CD8-positive, alpha-beta memory T cell (primary cell): Measurements from ENCODE around the gene GTPBP1. TPM values are rescaled to one million over a fixed set of nuclear protein-coding genes. Genes with fewer than 3 reads are reported as not detected.

Experiments
- CTCF ChIA-PET: fragments of 350-600 bp; sonication (Branson Sonifier 250); formaldehyde crosslinking; loops from one replicate; lab custom pipeline; 2021; ENCODE audit warnings: antibody characterized with exemption; lab: Charles Lee
- POLR2A ChIA-PET: fragments of 350-600 bp; sonication (Branson Sonifier 250); formaldehyde crosslinking; loops from one replicate; lab custom pipeline; 2021; ENCODE audit warnings: antibody characterized with exemption; lab: Charles Lee
- DNase-seq, 5 donors: peaks; one replicate each; pipeline versions ENCODE4 v3.0.0 to v3.0.0-alpha.2; 2020 to 2022; ENCODE audit warnings: mixed read lengths in 1 of 5
- H3K27ac ChIP-seq: one replicate; pipeline ENCODE4 v1.7.0; 2013; ENCODE audit warnings: low read depth, mild to moderate bottlenecking, low read length, moderate library complexity
- H3K27me3 ChIP-seq: 2 replicates; pipeline ENCODE4 v1.7.0; 2013; ENCODE audit warnings: low read length, mild to moderate bottlenecking; ENCODE audit not compliant: insufficient read depth, poor library complexity, severe bottlenecking
- H3K36me3 ChIP-seq: 2 replicates; pipeline ENCODE4 v1.7.0; 2013; ENCODE audit warnings: mild to moderate bottlenecking, low read length, moderate library complexity; ENCODE audit not compliant: insufficient read depth
- H3K4me1 ChIP-seq: 2 replicates; pipeline ENCODE4 v1.7.0; 2013; ENCODE audit warnings: mild to moderate bottlenecking, low read length, moderate library complexity; ENCODE audit not compliant: insufficient read depth
- H3K4me3 ChIP-seq: 2 replicates; pipeline ENCODE4 v1.7.0; 2013; ENCODE audit warnings: mild to moderate bottlenecking, low read length
- H3K9me3 ChIP-seq: 2 replicates; pipeline ENCODE4 v1.7.0; 2013; ENCODE audit warnings: mild to moderate bottlenecking, low read length
- H3K27ac Mint-ChIP-seq, 8 donors: one replicate each; pipeline ENCODE4 v1.8.0; 2020 to 2021; ENCODE audit warnings: mixed read lengths in 8 of 8, mild to moderate bottlenecking in 6 of 8, inconsistent platforms in 3 of 8, moderate library complexity in 3 of 8
- H3K27me3 Mint-ChIP-seq, 2 donors: one replicate each; pipeline ENCODE4 v1.8.0; 2020 to 2021; ENCODE audit warnings: mixed read lengths in 2 of 2, mild to moderate bottlenecking in 1 of 2, moderate library complexity in 1 of 2
- H3K36me3 Mint-ChIP-seq, 3 donors: one replicate each; pipeline ENCODE4 v1.8.0; 2020 to 2021; ENCODE audit warnings: mixed read lengths in 3 of 3, inconsistent platforms in 1 of 3, mild to moderate bottlenecking in 1 of 3
- H3K4me1 Mint-ChIP-seq, 3 donors: one replicate each; pipeline ENCODE4 v1.8.0; 2020 to 2021; ENCODE audit warnings: mixed read lengths in 3 of 3, inconsistent platforms in 1 of 3, mild to moderate bottlenecking in 1 of 3
- H3K4me3 Mint-ChIP-seq, 7 donors: one replicate each; pipeline ENCODE4 v1.8.0; 2020 to 2021; ENCODE audit warnings: mixed read lengths in 7 of 7, mild to moderate bottlenecking in 6 of 7, moderate library complexity in 4 of 7, inconsistent platforms in 2 of 7
- H3K9me3 Mint-ChIP-seq, 5 donors: one replicate each; pipeline ENCODE4 v1.8.0; 2020 to 2022; ENCODE audit warnings: mixed read lengths in 5 of 5, mild to moderate bottlenecking in 3 of 5, moderate library complexity in 2 of 5, inconsistent platforms in 1 of 5
- polyA plus RNA-seq: library from polyadenylated mRNA; unstranded; fragments of 300-500 nt; fragmentation: Illumina TruSeq; gene quantifications from one replicate; pipeline ENCODE4 v1.2.3, GENCODE V29; 2021
- total RNA-seq, 2 experiments: library from RNA; stranded (reverse); gene quantifications; one replicate each; pipeline ENCODE4 v1.2.3, GENCODE V29; 2021

The GTPBP1 gene
- total and polyA plus RNA-seq, 3 experiments from 2014 or later, result 28.2 to 63.7 (median 62.7) TPM

GRCh38 chr22:38698407-38699094, 7.2 kb upstream of the GTPBP1 start:
- POLR2A ChIA-PET, result interaction anchor here (2.3 kb wide), 2 partner anchors 16 to 17 kb away, joined by 9 to 12 read pairs; partner anchors contain the start of gene TOMM22
- Histone ChIP-seq H3K36me3 (no peaks in the 10 kb centered on the region), H3K27me3 (no peaks in the 10 kb centered on the region), H3K9me3 (no peaks in the 10 kb centered on the region), H3K4me1 (peaks cover 57% of the 10 kb centered on the region), H3K27ac (peak overlapping the region; percentile 98), H3K4me3 (peak overlapping the region; percentile 77)
- peaks cover 0 to 52% (median 6%) of the 10 kb centered on the region in 3 donors for H3K36me3 Mint-ChIP-seq
- H3K4me3 Mint-ChIP-seq, result peak overlapping the region; percentile 82 to 96 (median 90)
- CTCF ChIA-PET, result interaction anchor here (1.3 to 2.5 kb wide), 3 partner anchors 12 to 53 kb away, joined by 4 to 19 read pairs (median 6); partner anchors contain the start of gene TOMM22
- H3K4me1 Mint-ChIP-seq, result peaks cover 51 to 79% (median 69%) of the 10 kb centered on the region in 3 donors
- peaks cover 0 to 2% (median 0%) of the 10 kb centered on the region in 5 donors for H3K9me3 Mint-ChIP-seq
- H3K27ac Mint-ChIP-seq, result peak overlapping the region; percentile 94 to 100 (median 98)
- DNase-seq, result no peak
- peaks cover 0 to 6% of the 10 kb centered on the region in 2 donors for H3K27me3 Mint-ChIP-seq

DNA sequence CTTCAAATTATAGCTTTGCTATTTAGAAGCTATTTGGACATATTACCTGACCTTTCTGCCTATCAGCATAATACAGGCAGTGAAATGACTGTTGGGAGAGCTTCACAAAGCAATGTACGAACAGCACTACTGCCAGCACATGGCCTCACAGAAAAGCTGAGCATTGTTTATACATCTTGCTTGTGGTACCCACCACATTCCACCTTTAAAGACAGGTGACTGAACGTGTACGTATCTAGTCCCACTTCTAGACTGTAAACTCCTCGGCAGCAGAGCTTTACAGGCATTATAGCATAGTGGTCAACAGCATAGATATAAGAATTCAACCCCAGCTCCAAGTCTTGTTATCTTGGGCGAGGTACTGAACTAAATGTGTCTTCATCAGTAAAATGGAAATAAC, 6.6 kb upstream of the GTPBP1 start:
- ChIA-PET CTCF (interaction anchor here (1.3 to 2.5 kb wide), 3 partner anchors 13 to 53 kb away, joined by 4 to 19 read pairs (median 6); partner anchors contain the start of gene TOMM22), POLR2A (interaction anchor here (1.4 to 2.3 kb wide), 2 partner anchors 17 to 24 kb away, joined by 3 to 9 read pairs; partner anchors contain the start of gene TOMM22)
- Mint-ChIP-seq H3K27me3 (peaks cover 0 to 6% of the 10 kb centered on the region in 2 donors), H3K27ac (peak overlapping the region; percentile 94 to 100 (median 98)), H3K4me1 (peaks cover 52 to 78% (median 68%) of the 10 kb centered on the region in 3 donors), H3K4me3 (peak overlapping the region; percentile 82 to 96 (median 90)), H3K9me3 (peaks cover 0 to 2% (median 0%) of the 10 kb centered on the region in 5 donors), H3K36me3 (peaks cover 0 to 46% (median 6%) of the 10 kb centered on the region in 3 donors)
- Histone ChIP-seq H3K4me1 (peaks cover 54% of the 10 kb centered on the region), H3K36me3 (no peaks in the 10 kb centered on the region), H3K9me3 (no peaks in the 10 kb centered on the region), H3K4me3 (peak overlapping the region; percentile 77), H3K27me3 (no peaks in the 10 kb centered on the region), H3K27ac (peak overlapping the region; percentile 98)
- DNase-seq, result peak in 1 of 5 donors; percentile 22

GRCh38 chr22:38699784-38700183, 6.0 kb upstream of the GTPBP1 start:
- H3K27ac ChIP-seq, result peak overlapping the region; percentile 98
- DNase-seq, result peak in 1 of 5 donors; percentile 21
- CTCF ChIA-PET, result interaction anchor here (1.3 to 2.5 kb wide), 2 partner anchors 13 to 18 kb away, joined by 4 to 19 read pairs; partner anchors contain the start of gene TOMM22
- no peaks in the 10 kb centered on the region for H3K36me3 ChIP-seq
- peak overlapping the region; percentile 77 for H3K4me3 ChIP-seq
- H3K27me3 ChIP-seq, result no peaks in the 10 kb centered on the region
- Mint-ChIP-seq H3K36me3 (peaks cover 0 to 42% (median 5%) of the 10 kb centered on the region in 3 donors), H3K27ac (peak overlapping the region; percentile 94 to 100 (median 98)), H3K4me3 (peak overlapping the region; percentile 82 to 96 (median 90)), H3K4me1 (peaks cover 55 to 77% (median 66%) of the 10 kb centered on the region in 3 donors), H3K9me3 (peaks cover 0 to 2% (median 0%) of the 10 kb centered on the region in 5 donors), H3K27me3 (peaks cover 0 to 6% of the 10 kb centered on the region in 2 donors)
- POLR2A ChIA-PET, result interaction anchor here (1.4 to 2.3 kb wide), 2 partner anchors 18 to 25 kb away, joined by 3 to 9 read pairs; partner anchors contain the start of gene TOMM22
- peaks cover 55% of the 10 kb centered on the region for H3K4me1 ChIP-seq
- H3K9me3 ChIP-seq, result no peaks in the 10 kb centered on the region

DNA sequence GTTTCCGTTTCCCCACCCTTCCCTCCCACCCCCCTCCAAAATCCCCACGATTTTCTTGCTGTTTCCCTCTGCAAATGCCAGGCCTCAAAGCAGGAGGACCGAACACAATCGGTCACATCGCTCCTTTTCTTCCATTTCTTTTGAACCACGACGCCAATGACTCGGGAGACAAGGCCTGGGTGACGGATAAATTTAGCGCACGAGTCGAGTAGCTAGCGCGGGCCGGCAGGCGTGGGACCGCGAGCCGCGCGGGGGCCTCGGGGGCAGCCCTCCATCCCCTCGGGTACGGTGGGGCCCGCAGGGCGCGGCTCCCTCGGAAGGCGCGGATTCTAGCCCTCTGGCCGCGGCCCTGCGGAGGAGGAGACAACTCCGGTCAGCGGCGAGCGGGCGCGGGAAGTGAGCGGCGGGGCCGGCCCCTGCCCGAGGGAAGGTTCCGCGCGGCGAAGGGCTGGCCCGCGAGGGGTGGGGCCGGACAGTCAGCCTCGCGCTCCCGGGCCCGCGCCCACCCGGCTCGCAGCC, 5.4 kb upstream of the GTPBP1 start:
- peaks cover 59% of the 10 kb centered on the region for H3K4me1 ChIP-seq
- CTCF ChIA-PET, result interaction anchor here (2.5 kb wide), 1 partner anchor 19 kb away, joined by 19 read pairs; the partner anchor contains the start of gene TOMM22
- no peaks in the 10 kb centered on the region for H3K36me3 ChIP-seq
- peak overlapping the region; percentile 77 for H3K4me3 ChIP-seq
- POLR2A ChIA-PET, result interaction anchor here (1.4 to 2.3 kb wide), 2 partner anchors 19 to 25 kb away, joined by 3 to 9 read pairs; partner anchors contain the start of gene TOMM22
- H3K36me3 Mint-ChIP-seq, result peaks cover 0 to 37% (median 4%) of the 10 kb centered on the region in 3 donors
- peak overlapping the region; percentile 94 to 100 (median 98) for H3K27ac Mint-ChIP-seq
- H3K27ac ChIP-seq, result peak overlapping the region; percentile 98
- H3K4me3 Mint-ChIP-seq, result peak overlapping the region; percentile 86 to 97 (median 93)
- peaks cover 0 to 6% of the 10 kb centered on the region in 2 donors for H3K27me3 Mint-ChIP-seq
- DNase-seq, result no peak
- H3K27me3 ChIP-seq, result no peaks in the 10 kb centered on the region
- H3K9me3 Mint-ChIP-seq, result peaks cover 0 to 2% (median 0%) of the 10 kb centered on the region in 5 donors
- peaks cover 59 to 77% (median 66%) of the 10 kb centered on the region in 3 donors for H3K4me1 Mint-ChIP-seq
- no peaks in the 10 kb centered on the region for H3K9me3 ChIP-seq

DNA sequence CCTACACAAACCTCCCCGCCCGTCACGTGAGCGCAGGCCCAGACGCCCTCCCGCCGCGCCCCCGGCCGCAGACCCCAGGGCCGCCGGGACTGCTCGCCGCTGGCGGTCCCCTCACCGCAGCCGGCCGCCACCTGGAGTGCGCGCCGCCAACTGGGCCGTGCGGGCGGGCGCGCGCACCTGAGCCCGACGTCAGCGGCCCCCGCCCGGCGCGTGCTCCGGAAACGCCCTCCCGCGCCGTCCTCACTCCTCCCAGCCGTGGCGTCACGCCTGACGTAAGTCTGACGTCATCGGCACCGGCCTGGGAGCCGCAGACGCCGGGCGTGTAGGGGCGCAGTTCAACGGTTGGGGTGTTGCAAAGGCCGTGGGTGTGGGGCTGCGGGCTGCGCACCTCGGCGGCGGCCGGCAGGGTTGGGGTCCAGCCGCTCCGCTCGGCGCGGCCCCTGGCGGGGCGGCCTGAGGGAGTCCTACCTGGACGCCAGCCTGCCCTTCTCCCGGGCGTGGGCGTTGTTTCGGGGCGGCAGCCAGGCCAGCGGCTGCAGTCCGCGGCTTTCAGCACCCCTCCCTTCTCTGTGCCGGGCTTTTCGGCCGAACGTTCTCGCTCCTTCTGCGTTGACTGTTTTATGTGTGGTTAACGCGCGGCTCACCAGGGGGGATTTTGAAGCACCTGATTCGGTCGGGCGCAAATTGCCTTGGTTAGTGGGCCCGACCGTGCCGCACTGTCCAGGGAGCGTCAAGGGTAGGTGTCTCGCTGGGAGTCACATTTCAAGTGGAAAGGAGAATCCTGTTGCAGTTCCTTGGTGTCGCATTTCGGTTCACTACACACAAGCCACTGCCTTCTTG, 4.7 kb upstream of the GTPBP1 start, which contains the start of gene JOSD1:
Gene JOSD1, minus strand, starts transcription at position 155 of the 840 bp plus-strand sequence. CDS start 956 bp downstream, outside the sequence.
- H3K27ac Mint-ChIP-seq, result peak within 1 kb of the TSS; percentile 94 to 100 (median 100)
- no peaks in the 10 kb centered on the region for H3K9me3 ChIP-seq
- H3K4me1 Mint-ChIP-seq, result peaks cover 57 to 75% (median 63%) of the 10 kb centered on the region in 3 donors
- H3K4me3 Mint-ChIP-seq, result peak within 1 kb of the TSS; percentile 86 to 98 (median 93)
- peak within 1 kb of the TSS; percentile 98 for H3K27ac ChIP-seq
- DNase-seq, result peak; percentile 98 to 99 (median 99)
- H3K36me3 ChIP-seq, result no peaks in the 10 kb centered on the region
- POLR2A ChIA-PET, result interaction anchor here (1.1 to 2.3 kb wide), 2 partner anchors 19 kb away, joined by 3 to 9 read pairs; partner anchors contain the start of gene TOMM22
- H3K27me3 Mint-ChIP-seq, result peaks cover 0 to 6% of the 10 kb centered on the region in 2 donors
- H3K4me1 ChIP-seq, result peaks cover 59% of the 10 kb centered on the region
- CTCF ChIA-PET, result interaction anchor here (2.5 kb wide), 1 partner anchor 19 kb away, joined by 19 read pairs; the partner anchor contains the start of gene TOMM22
- H3K9me3 Mint-ChIP-seq, result peaks cover 0 to 2% (median 0%) of the 10 kb centered on the region in 5 donors
- peaks cover 0 to 37% (median 4%) of the 10 kb centered on the region in 3 donors for H3K36me3 Mint-ChIP-seq
- H3K27me3 ChIP-seq, result no peaks in the 10 kb centered on the region
- peak within 1 kb of the TSS; percentile 92 for H3K4me3 ChIP-seq

DNA sequence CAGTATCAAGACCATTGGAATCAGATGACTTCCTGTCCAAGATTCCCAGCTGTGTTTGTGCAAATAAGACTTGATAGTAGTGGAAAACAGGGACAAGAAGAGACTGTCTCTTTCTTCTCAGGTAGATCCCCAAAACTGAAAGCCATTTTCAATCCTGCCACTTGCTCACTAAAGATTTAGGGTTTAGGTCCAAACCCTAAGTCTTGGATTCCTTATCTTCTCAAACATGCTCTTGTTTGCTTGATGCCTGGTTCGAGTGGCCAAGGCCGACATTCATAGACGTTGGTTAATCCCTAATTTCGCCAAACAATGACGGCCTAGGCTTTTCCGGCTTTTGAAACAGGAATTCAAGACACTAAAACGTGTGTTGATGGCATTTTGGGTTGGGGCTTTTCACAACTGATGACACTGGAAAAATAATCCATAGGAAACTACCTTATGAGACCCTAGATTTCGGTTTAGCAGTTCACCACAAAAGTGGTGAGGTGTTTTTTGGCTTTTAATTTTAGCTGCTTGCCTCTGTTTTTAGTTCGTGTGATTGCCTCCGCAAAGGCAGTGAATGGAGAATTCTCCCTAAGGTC, 1.0 kb upstream of the GTPBP1 start:
- no peak for DNase-seq
- H3K9me3 ChIP-seq, result no peaks in the 10 kb centered on the region
- Mint-ChIP-seq H3K4me1 (peaks cover 54 to 69% (median 59%) of the 10 kb centered on the region in 3 donors), H3K36me3 (peaks cover 0 to 33% (median 2%) of the 10 kb centered on the region in 3 donors), H3K27ac (peak overlapping the region; percentile 85 to 100 (median 97)), H3K27me3 (peaks cover 0 to 6% of the 10 kb centered on the region in 2 donors), H3K4me3 (peak overlapping the region; percentile 75 to 91 (median 87)), H3K9me3 (peaks cover 0 to 2% (median 0%) of the 10 kb centered on the region in 5 donors)
- CTCF ChIA-PET, result interaction anchor here (0.9 to 1.4 kb wide), 3 partner anchors 15 to 54 kb away, joined by 3 to 5 read pairs (median 3); partner anchors contain the start of gene TOMM22
- POLR2A ChIA-PET, result interaction anchor here (0.6 to 4.2 kb wide), 3 partner anchors 26 to 501 kb away, joined by 3 to 31 read pairs (median 4); no protein-coding TSS in a partner anchor
- H3K36me3 ChIP-seq, result no peaks in the 10 kb centered on the region
- H3K4me1 ChIP-seq, result peaks cover 47% of the 10 kb centered on the region
- peak overlapping the region; percentile 65 for H3K27ac ChIP-seq
- H3K27me3 ChIP-seq, result no peaks in the 10 kb centered on the region
- peak overlapping the region; percentile 52 for H3K4me3 ChIP-seq
